Calu3 (cell line): Measurements from ENCODE around the gene NMBR. TPM values are rescaled to one million over a fixed set of nuclear protein-coding genes. Genes with fewer than 3 reads are reported as not detected.

Experiments
- BruUV-seq: library from RNA; stranded (reverse); fragments of 400-500 nt; replicated peaks from 2 replicates; lab custom pipeline; 2021; lab: Mats Ljungman, UMichigan
- CTCF ChIA-PET: fragments of 300-600 bp; sonication (Branson Sonifier 250); formaldehyde crosslinking; loops from one replicate; lab custom pipeline; 2022; ENCODE audit warnings: antibody characterized with exemption; lab: Charles Lee
- DNase-seq: peaks from one replicate; pipeline ENCODE4 v3.0.0; 2022
- H3K27ac Mint-ChIP-seq: one replicate; pipeline ENCODE4 v1.8.0; 2022; ENCODE audit warnings: mixed read lengths; ENCODE audit not compliant: unreplicated experiment
- H3K27me3 Mint-ChIP-seq: one replicate; pipeline ENCODE4 v1.8.0; 2022; ENCODE audit warnings: mixed read lengths; ENCODE audit not compliant: unreplicated experiment
- H3K36me3 Mint-ChIP-seq: one replicate; pipeline ENCODE4 v1.8.0; 2022; ENCODE audit warnings: mild to moderate bottlenecking, moderate library complexity, mixed read lengths; ENCODE audit not compliant: insufficient read depth, unreplicated experiment
- H3K4me1 Mint-ChIP-seq: one replicate; pipeline ENCODE4 v1.8.0; 2022; ENCODE audit warnings: mild to moderate bottlenecking, low read depth, mixed read lengths; ENCODE audit not compliant: unreplicated experiment
- H3K4me3 Mint-ChIP-seq: one replicate; pipeline ENCODE4 v1.8.0; 2022; ENCODE audit warnings: mild to moderate bottlenecking, low read depth, moderate library complexity, mixed read lengths; ENCODE audit not compliant: unreplicated experiment
- H3K9me3 Mint-ChIP-seq: one replicate; pipeline ENCODE4 v1.8.0; 2022; ENCODE audit warnings: low read depth, mixed read lengths; ENCODE audit not compliant: unreplicated experiment
- intact Hi-C: fragments of 100-400 bp; cut with micrococcal nuclease; formaldehyde crosslinking; loops from one replicate; pipeline ENCODE4 v1.10.0; 2022; ENCODE audit not compliant: unreplicated experiment
- total RNA-seq: library from RNA; stranded (reverse); gene quantifications from 2 replicates; pipeline ENCODE4 v1.2.3, GENCODE V29; 2022
- TF ChIP-seq, protein P1 (sequence below): fragments of 200-600 bp; IDR thresholded peaks from one replicate; pipeline ENCODE4 v1.8.0; 2022; ENCODE audit warnings: antibody characterized with exemption; ENCODE audit not compliant: unreplicated experiment

The NMBR gene
- total RNA-seq, 1 experiment from 2014 or later, result not detected

DNA sequence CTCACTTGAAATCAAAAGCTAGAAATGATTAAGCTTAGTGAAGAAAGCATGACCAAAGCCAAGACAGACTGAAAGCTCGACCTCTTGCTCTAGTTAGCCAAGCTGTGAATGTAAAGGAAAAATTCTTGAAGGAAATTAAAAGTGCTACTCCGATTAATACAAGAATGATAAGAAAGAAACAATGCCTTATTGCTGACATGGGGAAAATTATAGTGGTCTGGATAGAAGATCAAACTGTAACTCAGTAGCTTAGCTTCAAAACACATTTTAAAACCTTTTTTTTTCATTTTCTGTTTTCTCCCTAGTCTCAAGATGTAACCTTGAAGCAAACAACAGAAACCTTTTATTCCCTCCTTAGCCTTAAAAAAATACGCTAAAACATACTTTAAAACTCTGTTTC is 25.6 kb downstream of the NMBR start:
- DNase-seq, result no peak
- TF ChIP-seq, protein P1, sequence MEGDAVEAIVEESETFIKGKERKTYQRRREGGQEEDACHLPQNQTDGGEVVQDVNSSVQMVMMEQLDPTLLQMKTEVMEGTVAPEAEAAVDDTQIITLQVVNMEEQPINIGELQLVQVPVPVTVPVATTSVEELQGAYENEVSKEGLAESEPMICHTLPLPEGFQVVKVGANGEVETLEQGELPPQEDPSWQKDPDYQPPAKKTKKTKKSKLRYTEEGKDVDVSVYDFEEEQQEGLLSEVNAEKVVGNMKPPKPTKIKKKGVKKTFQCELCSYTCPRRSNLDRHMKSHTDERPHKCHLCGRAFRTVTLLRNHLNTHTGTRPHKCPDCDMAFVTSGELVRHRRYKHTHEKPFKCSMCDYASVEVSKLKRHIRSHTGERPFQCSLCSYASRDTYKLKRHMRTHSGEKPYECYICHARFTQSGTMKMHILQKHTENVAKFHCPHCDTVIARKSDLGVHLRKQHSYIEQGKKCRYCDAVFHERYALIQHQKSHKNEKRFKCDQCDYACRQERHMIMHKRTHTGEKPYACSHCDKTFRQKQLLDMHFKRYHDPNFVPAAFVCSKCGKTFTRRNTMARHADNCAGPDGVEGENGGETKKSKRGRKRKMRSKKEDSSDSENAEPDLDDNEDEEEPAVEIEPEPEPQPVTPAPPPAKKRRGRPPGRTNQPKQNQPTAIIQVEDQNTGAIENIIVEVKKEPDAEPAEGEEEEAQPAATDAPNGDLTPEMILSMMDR, result no peak
- no peaks in the 10 kb centered on the region for H3K9me3 Mint-ChIP-seq
- CTCF ChIA-PET, result interaction anchor here (0.6 kb wide), 1 partner anchor 763 kb away, joined by 3 read pairs; no protein-coding TSS in a partner anchor
- no peaks in the 10 kb centered on the region for H3K4me1 Mint-ChIP-seq
- BruUV-seq, result no TSS peak
- H3K36me3 Mint-ChIP-seq, result no peaks in the 10 kb centered on the region
- H3K27me3 Mint-ChIP-seq, result no peaks in the 10 kb centered on the region
- H3K27ac Mint-ChIP-seq, result no peak overlapping the region
- intact Hi-C loops, result no loop called here
- no peak overlapping the region for H3K4me3 Mint-ChIP-seq

DNA sequence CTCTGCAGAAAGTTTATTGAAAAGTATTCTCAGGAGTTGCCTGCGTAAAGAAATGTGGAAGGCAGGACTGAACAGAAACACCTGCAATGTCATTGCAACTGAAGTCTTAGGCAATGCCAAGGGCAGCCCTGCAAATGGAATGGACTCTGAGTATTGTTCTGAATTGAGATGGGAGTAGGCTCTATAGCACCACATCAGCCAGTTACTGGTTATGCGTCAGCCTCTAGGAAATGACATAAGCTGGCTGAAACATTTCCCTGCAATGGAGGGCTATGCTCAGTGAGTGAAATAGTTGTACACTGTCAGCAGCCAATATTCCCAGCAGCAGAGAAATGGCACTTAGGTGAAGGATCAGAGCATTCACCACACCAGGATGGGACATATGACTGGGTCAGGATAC is 28.0 kb downstream of the NMBR start:
- Mint-ChIP-seq H3K27me3 (no peaks in the 10 kb centered on the region), H3K36me3 (no peaks in the 10 kb centered on the region), H3K9me3 (no peaks in the 10 kb centered on the region), H3K27ac (no peak overlapping the region), H3K4me1 (no peaks in the 10 kb centered on the region), H3K4me3 (no peak overlapping the region)
- TF ChIP-seq, protein P1, result no peak
- intact Hi-C loops, result no loop called here
- BruUV-seq, result no TSS peak
- no peak for DNase-seq
- CTCF ChIA-PET, result no interaction called here

DNA sequence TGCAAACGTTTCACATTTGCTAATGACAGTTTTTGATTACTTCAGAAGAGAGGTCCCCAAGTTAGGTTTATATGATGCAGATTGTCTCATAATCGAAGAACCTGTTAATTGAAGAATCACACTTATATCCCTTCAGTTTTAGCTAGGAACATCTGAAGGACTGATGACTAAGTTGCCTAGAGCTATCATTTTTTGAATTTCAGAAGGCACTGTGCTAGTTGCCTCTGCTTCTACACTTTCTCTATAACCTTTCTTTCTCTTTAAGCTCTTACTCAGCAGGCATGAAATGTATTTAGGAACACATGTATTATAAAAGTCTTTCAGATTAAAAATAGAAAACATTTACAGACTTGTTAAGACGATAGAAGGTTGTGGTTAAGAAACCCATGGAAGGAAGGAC is 28.6 kb downstream of the NMBR start:
- Mint-ChIP-seq H3K27ac (no peak overlapping the region), H3K27me3 (no peaks in the 10 kb centered on the region), H3K4me1 (no peaks in the 10 kb centered on the region), H3K9me3 (no peaks in the 10 kb centered on the region), H3K4me3 (no peak overlapping the region), H3K36me3 (no peaks in the 10 kb centered on the region)
- intact Hi-C loops, result no loop called here
- CTCF ChIA-PET, result no interaction called here
- DNase-seq, result no peak
- TF ChIP-seq, protein P1, result no peak
- no TSS peak for BruUV-seq

DNA sequence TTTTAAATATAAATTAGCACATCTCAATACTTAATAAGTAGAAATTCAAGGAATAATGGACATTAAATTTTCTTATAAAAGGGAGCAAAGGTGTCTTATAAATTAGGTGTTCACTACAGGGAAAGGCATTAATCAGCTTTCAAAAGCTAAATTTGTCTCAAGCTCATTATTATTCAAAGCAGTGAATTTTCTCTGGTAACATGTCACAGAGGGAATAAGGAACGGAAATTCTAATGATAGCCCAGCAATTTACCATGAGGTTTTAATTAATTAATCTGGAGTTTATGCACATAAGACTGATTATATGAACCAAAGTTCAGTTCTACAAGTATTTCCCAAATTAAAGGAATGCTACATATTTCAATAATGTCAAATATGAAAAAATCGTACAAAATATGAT is 29.6 kb downstream of the NMBR start:
- no peak overlapping the region for H3K4me3 Mint-ChIP-seq
- intact Hi-C loops, result no loop called here
- H3K9me3 Mint-ChIP-seq, result no peaks in the 10 kb centered on the region
- TF ChIP-seq, protein P1, result no peak
- no peak for DNase-seq
- H3K27ac Mint-ChIP-seq, result no peak overlapping the region
- H3K27me3 Mint-ChIP-seq, result no peaks in the 10 kb centered on the region
- BruUV-seq, result no TSS peak
- no peaks in the 10 kb centered on the region for H3K4me1 Mint-ChIP-seq
- no peaks in the 10 kb centered on the region for H3K36me3 Mint-ChIP-seq
- CTCF ChIA-PET, result no interaction called here
